T1000 (cell line): ENCODE measurements around the gene C12orf42.
"Not testable (repeated sequence)": the region's sequence is repeated elsewhere in the genome, so short reads cannot be mapped to it uniquely, and the experiment has no call there.

ENCODE experiments used
- DNase-seq: peaks from one replicate; lab custom pipeline; 2025; ENCODE audit warnings: mixed read lengths; lab: John Stamatoyannopoulos, UW

Gene C12orf42

GRCh38 chr12:103494734-103495468 lies 867 bp downstream of the C12orf42 start:
- DNase-seq, result no peak

- no peak for DNase-seq
These were observed 1.6 kb downstream of the C12orf42 start for GRCh38 chr12:103494051-103494733.

GRCh38 chr12:103493199-103493598 lies 2.6 kb downstream of the C12orf42 start:
- no peak for DNase-seq

GRCh38 chr12:103482365-103482764 lies 13.4 kb downstream of the C12orf42 start:
- no peak for DNase-seq

GRCh38 chr12:103475073-103475472 lies 20.7 kb downstream of the C12orf42 start:
- DNase-seq, result no peak

- no peak for DNase-seq
These were observed 25.1 kb downstream of the C12orf42 start for GRCh38 chr12:103470664-103471063.

GRCh38 chr12:103469719-103470118 lies 26.0 kb downstream of the C12orf42 start:
- DNase-seq, result no peak

GRCh38 chr12:103468837-103469236 lies 26.9 kb downstream of the C12orf42 start:
- no peak for DNase-seq

- no peak for DNase-seq
These were observed 33.1 kb downstream of the C12orf42 start for GRCh38 chr12:103462675-103463074.

GRCh38 chr12:103457471-103457870 lies 38.3 kb downstream of the C12orf42 start:
- no peak for DNase-seq

GRCh38 chr12:103456006-103456405 lies 39.8 kb downstream of the C12orf42 start:
- no peak for DNase-seq

- no peak for DNase-seq
These were observed 40.6 kb downstream of the C12orf42 start for GRCh38 chr12:103455020-103455763.

GRCh38 chr12:103444983-103445382 lies 50.8 kb downstream of the C12orf42 start:
- DNase-seq, result no peak

- no peak for DNase-seq
These were observed 52.9 kb downstream of the C12orf42 start for GRCh38 chr12:103442822-103443221.

GRCh38 chr12:103442182-103442555 lies 53.6 kb downstream of the C12orf42 start:
- no peak for DNase-seq

GRCh38 chr12:103441437-103442181 lies 54.2 kb downstream of the C12orf42 start:
- no peak for DNase-seq

GRCh38 chr12:103434165-103435105 lies 61.3 kb downstream of the C12orf42 start:
- DNase-seq, result not testable (repeated sequence)

GRCh38 chr12:103431950-103432349 lies 63.8 kb downstream of the C12orf42 start:
- no peak for DNase-seq

- no peak for DNase-seq
These were observed 64.4 kb downstream of the C12orf42 start for GRCh38 chr12:103431387-103431786.

GRCh38 chr12:103425674-103426073 lies 70.1 kb downstream of the C12orf42 start:
- DNase-seq, result not testable (repeated sequence)
